NCI-H2196 (cell line): ENCODE results near the gene PDZD4.

ENCODE experiments used
- DNase-seq: peaks from one replicate; lab custom pipeline; 2025; ENCODE audit not compliant: unreplicated experiment; lab: John Stamatoyannopoulos, UW

The PDZD4 gene

GRCh38 chrX:153868576-153869472 is 38.5 kb upstream of the PDZD4 start:
- no peak for DNase-seq

- no peak for DNase-seq
These were observed 37.3 kb upstream of the PDZD4 start for GRCh38 chrX:153867671-153868070.

GRCh38 chrX:153867139-153867538 is 36.8 kb upstream of the PDZD4 start:
- peak; percentile 10 for DNase-seq

- DNase-seq = no peak
These were observed 36.1 kb upstream of the PDZD4 start for GRCh38 chrX:153866302-153867019.

GRCh38 chrX:153865685-153866084 is 35.3 kb upstream of the PDZD4 start:
- no peak for DNase-seq

GRCh38 chrX:153865321-153865580 is 34.9 kb upstream of the PDZD4 start:
- DNase-seq = no peak

- no peak for DNase-seq
These were observed 34.4 kb upstream of the PDZD4 start for GRCh38 chrX:153864561-153865320.

GRCh38 chrX:153864101-153864500 is 33.8 kb upstream of the PDZD4 start:
- no peak for DNase-seq

GRCh38 chrX:153863251-153863991 is 33.1 kb upstream of the PDZD4 start:
- DNase-seq = no peak

- no peak for DNase-seq
These were observed 32.3 kb upstream of the PDZD4 start for GRCh38 chrX:153862369-153863250.

GRCh38 chrX:153861733-153862310 is 31.5 kb upstream of the PDZD4 start:
- DNase-seq = no peak

GRCh38 chrX:153861151-153861550 is 30.8 kb upstream of the PDZD4 start:
- no peak for DNase-seq

GRCh38 chrX:153857348-153857903 is 27.1 kb upstream of the PDZD4 start:
- no peak for DNase-seq

GRCh38 chrX:153854702-153855101 is 24.4 kb upstream of the PDZD4 start:
- no peak for DNase-seq

- DNase-seq = no peak
These were observed 23.5 kb upstream of the PDZD4 start for GRCh38 chrX:153853902-153854267.

GRCh38 chrX:153853180-153853901 is 23.0 kb upstream of the PDZD4 start:
- DNase-seq = no peak

GRCh38 chrX:153851981-153852380 is 21.6 kb upstream of the PDZD4 start:
- DNase-seq = no peak

GRCh38 chrX:153848325-153848724 is 18.0 kb upstream of the PDZD4 start:
- DNase-seq = no peak

GRCh38 chrX:153845842-153846241 is 15.5 kb upstream of the PDZD4 start:
- DNase-seq = no peak
